ENCODE measurements around the gene TTF1. TPM values are rescaled to one million over a fixed set of nuclear protein-coding genes. Genes with fewer than 3 reads are reported as not detected.

TTF1 gene
- total RNA-seq, 3 donors from 2014 or later: 11.2 to 18.0 (median 16.8) TPM

- no peaks in the 10 kb centered on the region for H3K4me1 ChIP-seq
- intact Hi-C loops (cut with DNase I; ENCODE audit: low total_unique reads): no loop called here
- TF ChIP-seq CTCF (IDR thresholded peaks at IDR 0.05) (no peak), POLR2A (IDR thresholded peaks at IDR 0.05) (no peak), POLR2AphosphoS5 (IDR thresholded peaks at IDR 0.05) (no peak)
- H3K4me3 ChIP-seq: no peak overlapping the region
- no peaks in the 10 kb centered on the region for H3K36me3 ChIP-seq
- no peak for DNase-seq (ENCODE audit: low spot score in 2 of 2)
- H3K27ac ChIP-seq: no peak overlapping the region
- no peaks in the 10 kb centered on the region for H3K9me3 ChIP-seq
- peaks cover 0 to 17% of the 10 kb centered on the region in 2 donors for H3K27me3 ChIP-seq
These were observed 40.7 kb upstream of the TTF1 start for GRCh38 chr9:132447346-132447745.

- no peak for DNase-seq (ENCODE audit: low spot score in 2 of 2)
- Histone ChIP-seq H3K27me3 (peaks cover 0 to 19% of the 10 kb centered on the region in 2 donors), H3K36me3 (no peaks in the 10 kb centered on the region), H3K9me3 (no peaks in the 10 kb centered on the region), H3K4me3 (no peak overlapping the region), H3K27ac (no peak overlapping the region), H3K4me1 (no peaks in the 10 kb centered on the region)
- intact Hi-C loops (cut with DNase I; ENCODE audit: low total_unique reads): no loop called here
- TF ChIP-seq POLR2A (IDR thresholded peaks at IDR 0.05) (no peak), POLR2AphosphoS5 (IDR thresholded peaks at IDR 0.05) (no peak), CTCF (IDR thresholded peaks at IDR 0.05) (no peak)
These were observed 40.2 kb upstream of the TTF1 start for GRCh38 chr9:132446887-132447286.

- intact Hi-C loops (cut with DNase I; ENCODE audit: low total_unique reads): no loop called here
- H3K27ac ChIP-seq: no peak overlapping the region
- no peak for DNase-seq (ENCODE audit: low spot score in 2 of 2)
- H3K4me1 ChIP-seq: no peaks in the 10 kb centered on the region
- no peaks in the 10 kb centered on the region for H3K9me3 ChIP-seq
- H3K27me3 ChIP-seq: peaks cover 0 to 29% of the 10 kb centered on the region in 2 donors
- no peaks in the 10 kb centered on the region for H3K36me3 ChIP-seq
- no peak overlapping the region for H3K4me3 ChIP-seq
- no peak for TF ChIP-seq POLR2A (IDR thresholded peaks at IDR 0.05)
These were observed 37.4 kb upstream of the TTF1 start for GRCh38 chr9:132443951-132444607.

- no peak for TF ChIP-seq POLR2AphosphoS5 (IDR thresholded peaks at IDR 0.05)
- no peak for TF ChIP-seq CTCF (IDR thresholded peaks at IDR 0.05)
- intact Hi-C loops (cut with DNase I; ENCODE audit: low total_unique reads): no loop called here
- H3K36me3 ChIP-seq: no peaks in the 10 kb centered on the region
- H3K9me3 ChIP-seq: no peaks in the 10 kb centered on the region
- H3K27ac ChIP-seq: no peak overlapping the region
- peaks cover 0 to 29% of the 10 kb centered on the region in 2 donors for H3K27me3 ChIP-seq
- no peaks in the 10 kb centered on the region for H3K4me1 ChIP-seq
- DNase-seq (ENCODE audit: low spot score in 2 of 2): no peak
- H3K4me3 ChIP-seq: no peak overlapping the region
These were observed 34.8 kb upstream of the TTF1 start for GRCh38 chr9:132441404-132441803.

- no peak for DNase-seq (ENCODE audit: low spot score in 2 of 2)
- Histone ChIP-seq H3K4me1 (no peaks in the 10 kb centered on the region), H3K27me3 (peaks cover 0 to 30% of the 10 kb centered on the region in 2 donors), H3K27ac (no peak overlapping the region), H3K36me3 (no peaks in the 10 kb centered on the region), H3K4me3 (no peak overlapping the region), H3K9me3 (no peaks in the 10 kb centered on the region)
- intact Hi-C loops (cut with DNase I; ENCODE audit: low total_unique reads): no loop called here
- TF ChIP-seq POLR2A (IDR thresholded peaks at IDR 0.05): no peak
- no peak for TF ChIP-seq CTCF (IDR thresholded peaks at IDR 0.05)
- no peak for TF ChIP-seq POLR2AphosphoS5 (IDR thresholded peaks at IDR 0.05)
These were observed 34.1 kb upstream of the TTF1 start for GRCh38 chr9:132440735-132441134.
